Neural progenitor cell (in vitro differentiated cells): ENCODE results near the gene LDB2.

Source experiments
- EZH2 ChIP-seq: fragments of 200-600 bp; sonication (generic); IDR thresholded peaks from 2 replicates; pipeline ENCODE4 v1.6.1; 2017; ENCODE audit warnings: antibody characterized with exemption, mild to moderate bottlenecking, moderate library complexity
- EZH2phosphoT487 ChIP-seq: fragments of 200-600 bp; sonication (generic); IDR thresholded peaks from 2 replicates; pipeline ENCODE4 v1.6.1; 2017; ENCODE audit warnings: antibody characterized with exemption
- TF ChIP-seq, protein P1 (sequence below): fragments of 200-600 bp; sonication (generic); IDR thresholded peaks from 2 replicates; pipeline ENCODE4 v1.5.1; 2017; ENCODE audit warnings: antibody characterized with exemption, mild to moderate bottlenecking

- TF ChIP-seq, protein P1, sequence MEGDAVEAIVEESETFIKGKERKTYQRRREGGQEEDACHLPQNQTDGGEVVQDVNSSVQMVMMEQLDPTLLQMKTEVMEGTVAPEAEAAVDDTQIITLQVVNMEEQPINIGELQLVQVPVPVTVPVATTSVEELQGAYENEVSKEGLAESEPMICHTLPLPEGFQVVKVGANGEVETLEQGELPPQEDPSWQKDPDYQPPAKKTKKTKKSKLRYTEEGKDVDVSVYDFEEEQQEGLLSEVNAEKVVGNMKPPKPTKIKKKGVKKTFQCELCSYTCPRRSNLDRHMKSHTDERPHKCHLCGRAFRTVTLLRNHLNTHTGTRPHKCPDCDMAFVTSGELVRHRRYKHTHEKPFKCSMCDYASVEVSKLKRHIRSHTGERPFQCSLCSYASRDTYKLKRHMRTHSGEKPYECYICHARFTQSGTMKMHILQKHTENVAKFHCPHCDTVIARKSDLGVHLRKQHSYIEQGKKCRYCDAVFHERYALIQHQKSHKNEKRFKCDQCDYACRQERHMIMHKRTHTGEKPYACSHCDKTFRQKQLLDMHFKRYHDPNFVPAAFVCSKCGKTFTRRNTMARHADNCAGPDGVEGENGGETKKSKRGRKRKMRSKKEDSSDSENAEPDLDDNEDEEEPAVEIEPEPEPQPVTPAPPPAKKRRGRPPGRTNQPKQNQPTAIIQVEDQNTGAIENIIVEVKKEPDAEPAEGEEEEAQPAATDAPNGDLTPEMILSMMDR = no peak
- no peak for TF ChIP-seq EZH2
- TF ChIP-seq EZH2phosphoT487 = no peak
Observed at GRCh38 chr4:16759931-16760582, 138.4 kb downstream of the LDB2 start.
